Activated CD8-positive, alpha-beta memory T cell treated with anti-CD3 and anti-CD28 coated beads for 24 hours (primary cell): Measurements from ENCODE around the gene TENT5C.

Experiments used
- DNase-seq: peaks from one replicate; pipeline ENCODE4 v3.0.0-alpha.2; 2020

Gene TENT5C

GRCh38 chr1:117574161-117574835 is 31.6 kb upstream of the TENT5C start:
- DNase-seq: peak; percentile 33

- peak; percentile 48 for DNase-seq
Measured at GRCh38 chr1:117575586-117576225, 30.1 kb upstream of the TENT5C start.

- no peak for DNase-seq
Measured at GRCh38 chr1:117576236-117576635, 29.6 kb upstream of the TENT5C start.

- DNase-seq: no peak
Measured at GRCh38 chr1:117577191-117577885, 28.5 kb upstream of the TENT5C start.

- DNase-seq: no peak
Measured at GRCh38 chr1:117578466-117578865, 27.4 kb upstream of the TENT5C start.

- no peak for DNase-seq
Measured at GRCh38 chr1:117579221-117579906, 26.5 kb upstream of the TENT5C start.

GRCh38 chr1:117580436-117580835 is 25.4 kb upstream of the TENT5C start:
- no peak for DNase-seq

GRCh38 chr1:117580882-117581281 is 25.0 kb upstream of the TENT5C start:
- no peak for DNase-seq

- DNase-seq: no peak
Measured at GRCh38 chr1:117581391-117581943, 24.4 kb upstream of the TENT5C start.

- no peak for DNase-seq
Measured at GRCh38 chr1:117582451-117582850, 23.4 kb upstream of the TENT5C start.

- DNase-seq: no peak
Measured at GRCh38 chr1:117583247-117583646, 22.6 kb upstream of the TENT5C start.

- DNase-seq: no peak
Measured at GRCh38 chr1:117584181-117584580, 21.7 kb upstream of the TENT5C start.

- DNase-seq: no peak
Measured at GRCh38 chr1:117585086-117585485, 20.8 kb upstream of the TENT5C start.

- no peak for DNase-seq
Measured at GRCh38 chr1:117586337-117586736, 19.5 kb upstream of the TENT5C start.

- no peak for DNase-seq
Measured at GRCh38 chr1:117586747-117587498, 18.9 kb upstream of the TENT5C start.

GRCh38 chr1:117587499-117588356 is 18.1 kb upstream of the TENT5C start:
- no peak for DNase-seq

- DNase-seq: no peak
Measured at GRCh38 chr1:117589544-117589943, 16.3 kb upstream of the TENT5C start.

GRCh38 chr1:117590273-117590925 is 15.4 kb upstream of the TENT5C start:
- DNase-seq: no peak

- DNase-seq: no peak
Measured at GRCh38 chr1:117591252-117591651, 14.6 kb upstream of the TENT5C start.

GRCh38 chr1:117592155-117592554 is 13.7 kb upstream of the TENT5C start:
- DNase-seq: no peak
